GM13976 (cell line): ENCODE data around the gene CHN2.
"Not testable (repeated sequence)": the region's sequence is repeated elsewhere in the genome, so short reads cannot be mapped to it uniquely, and the experiment has no call there.

Experiments
- DNase-seq: peaks from one replicate; pipeline ENCODE4 v3.0.0; 2012; ENCODE audit warnings: low spot score
- CTCF ChIP-seq: IDR thresholded peaks from 2 replicates; pipeline ENCODE4 v1.5.1; 2012; ENCODE audit warnings: borderline replicate concordance, mild to moderate bottlenecking; ENCODE audit not compliant: insufficient read depth; ENCODE audit errors: extremely low read depth, missing control alignments, control extremely low read depth
- in situ Hi-C: fragments of 300-500 bp; cut with MboI; formaldehyde crosslinking; loops from one replicate; pipeline ENCODE4 v1.12.0; 2022; ENCODE audit warnings: low sequenced_read_pairs, mixed read lengths, inconsistent platforms; ENCODE audit not compliant: unreplicated experiment

CHN2 gene

GRCh38 chr7:29518616-29519015 lies 324.0 kb downstream of the CHN2 start:
- TF ChIP-seq CTCF, result no peak
- in situ Hi-C loops, result no loop called here
- no peak for DNase-seq

GRCh38 chr7:29523728-29524127 lies 329.2 kb downstream of the CHN2 start:
- in situ Hi-C loops, result no loop called here
- DNase-seq, result no peak
- TF ChIP-seq CTCF, result no peak

- in situ Hi-C loops, result no loop called here
- TF ChIP-seq CTCF, result no peak
- no peak for DNase-seq
Measured at GRCh38 chr7:29527505-29528108, 333.0 kb downstream of the CHN2 start.

GRCh38 chr7:29528526-29528925 lies 334.0 kb downstream of the CHN2 start:
- in situ Hi-C loops, DNase-seq: not testable (repeated sequence)
